SU-DHL-6 (cell line): Measurements from ENCODE around the gene TEDC1.

Experiments
- CTCF ChIP-seq: fragments of 200-600 bp; sonication (generic); IDR thresholded peaks from one replicate; pipeline ENCODE4 v1.5.1; 2017; ENCODE audit warnings: antibody characterized with exemption, mild to moderate bottlenecking, low read length, moderate library complexity; ENCODE audit not compliant: insufficient read depth, poor library complexity, severe bottlenecking
- EZH2phosphoT487 ChIP-seq: fragments of 200-600 bp; sonication (generic), shearing (Covaris generic); conservative IDR thresholded peaks from 2 replicates; pipeline ENCODE4 v1.6.1; 2018; ENCODE audit warnings: mild to moderate bottlenecking, antibody characterized with exemption, low read length, moderate library complexity, mixed read lengths

DNA sequence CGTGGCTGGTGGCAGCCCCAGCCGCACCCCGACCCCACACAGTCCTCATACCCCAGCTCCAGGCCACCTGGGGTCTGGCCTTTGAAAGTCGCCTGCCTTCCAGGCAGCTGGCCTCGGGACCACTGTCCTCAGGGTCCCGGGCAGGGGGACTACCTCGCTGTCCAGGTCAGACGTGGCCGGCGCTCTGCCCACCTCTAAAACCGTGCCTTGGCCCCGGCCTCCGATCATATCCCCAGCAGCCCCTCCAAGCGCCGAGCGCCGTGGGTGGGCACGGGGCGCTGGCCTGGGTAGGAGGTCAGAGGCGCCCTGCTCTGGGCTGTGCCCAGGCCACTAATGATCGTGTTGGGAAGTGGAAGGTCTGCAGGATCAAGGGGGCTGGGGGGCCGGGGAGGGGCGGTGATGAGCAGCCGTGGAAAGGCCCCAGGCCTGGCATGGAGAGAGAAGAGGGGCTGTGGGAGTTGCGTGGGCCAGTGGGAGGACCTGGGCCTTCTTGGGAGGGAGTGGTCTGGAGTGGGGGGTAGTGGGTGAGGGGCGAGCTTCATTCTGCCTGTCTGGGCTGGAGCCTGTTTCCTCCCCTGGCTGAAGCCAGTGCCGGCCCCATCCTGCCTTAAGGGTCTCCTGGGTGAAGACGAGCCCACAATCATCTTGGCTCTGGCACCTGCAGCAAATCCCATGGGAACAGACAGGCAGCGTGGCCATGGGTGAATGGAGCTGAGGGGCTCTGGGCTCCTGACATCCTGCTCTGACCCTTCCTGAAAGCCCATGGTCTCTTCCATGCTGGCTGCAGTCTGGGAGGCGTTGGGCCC lies 40.2 kb downstream of the TEDC1 start:
- TF ChIP-seq CTCF (no peak), EZH2phosphoT487 (no peak)
